Measurements from ENCODE around the gene SEC61B.

The SEC61B gene

DNA sequence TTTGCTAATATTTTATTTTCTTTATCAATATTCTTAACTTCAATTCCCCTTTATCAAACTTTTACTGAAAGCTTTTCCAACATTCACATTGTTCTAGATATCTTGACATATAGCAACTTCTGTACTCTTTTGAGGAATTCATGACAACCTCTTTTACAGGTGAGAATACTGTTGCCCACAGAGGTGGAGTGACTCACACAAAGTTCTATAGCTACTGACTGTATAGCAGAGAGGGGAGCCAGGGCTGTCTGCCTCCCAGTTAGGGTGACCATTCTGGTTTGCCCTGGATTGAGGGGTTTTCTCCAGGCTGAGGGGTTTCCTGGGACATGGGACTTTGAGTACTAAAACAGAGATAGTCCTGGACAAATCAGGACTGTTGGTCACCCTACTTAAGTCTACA is 16.2 kb downstream of the SEC61B start:
- DNase-seq: no peak

DNA sequence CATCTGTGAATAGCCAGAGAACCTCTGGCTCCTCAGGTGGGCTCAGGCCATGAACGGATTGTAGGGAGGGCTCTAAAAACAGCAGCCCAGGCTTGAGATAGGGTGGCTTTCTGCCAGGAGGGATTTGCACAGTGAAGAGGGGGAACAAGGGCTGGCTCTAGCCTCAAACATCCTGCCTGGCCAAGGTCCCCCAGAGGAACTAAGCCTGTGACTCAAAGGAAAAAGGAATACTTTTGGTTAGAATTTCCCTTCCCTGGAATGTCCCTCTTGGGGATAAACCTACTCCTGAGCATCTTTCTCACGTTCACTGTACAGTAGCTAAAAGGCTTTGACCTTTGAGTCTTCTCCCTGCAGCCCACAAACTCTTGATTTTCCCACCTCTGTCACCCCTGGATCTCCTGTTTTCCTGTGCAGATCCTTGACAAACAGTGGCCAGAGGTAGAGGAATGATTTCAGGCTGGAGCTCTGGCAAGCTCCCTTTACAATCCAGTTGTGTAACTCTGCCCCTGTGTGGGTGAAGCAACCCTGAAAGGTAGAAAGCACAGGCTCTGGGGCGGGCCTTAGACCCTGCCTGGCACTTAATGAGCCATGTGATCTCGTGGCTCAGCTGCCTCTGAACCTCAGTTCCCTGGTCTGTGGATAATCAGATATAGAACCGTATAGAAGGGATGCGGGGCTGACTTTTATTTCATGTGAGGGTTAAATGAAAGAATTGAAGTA is 17.4 kb downstream of the SEC61B start:
- DNase-seq: no peak

DNA sequence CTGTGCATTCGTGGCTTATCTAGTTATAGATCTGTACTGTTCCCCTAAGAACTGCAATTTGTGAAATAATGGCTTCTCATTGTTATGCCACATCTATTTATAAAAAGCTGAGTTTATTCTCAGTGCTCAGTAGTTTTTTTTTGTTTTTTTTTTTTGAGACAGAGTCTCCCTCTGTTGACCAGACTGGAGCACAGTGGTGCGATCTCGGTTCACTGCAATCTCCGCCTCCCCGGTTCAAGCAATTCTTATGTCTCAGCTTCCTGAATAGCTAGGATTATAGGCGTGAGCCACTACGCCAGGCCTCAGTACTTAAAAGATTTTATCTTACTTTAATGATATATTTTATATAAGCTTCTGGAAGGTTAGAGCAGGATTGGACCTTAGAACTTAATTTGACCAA is 19.0 kb downstream of the SEC61B start:
- DNase-seq: no peak

DNA sequence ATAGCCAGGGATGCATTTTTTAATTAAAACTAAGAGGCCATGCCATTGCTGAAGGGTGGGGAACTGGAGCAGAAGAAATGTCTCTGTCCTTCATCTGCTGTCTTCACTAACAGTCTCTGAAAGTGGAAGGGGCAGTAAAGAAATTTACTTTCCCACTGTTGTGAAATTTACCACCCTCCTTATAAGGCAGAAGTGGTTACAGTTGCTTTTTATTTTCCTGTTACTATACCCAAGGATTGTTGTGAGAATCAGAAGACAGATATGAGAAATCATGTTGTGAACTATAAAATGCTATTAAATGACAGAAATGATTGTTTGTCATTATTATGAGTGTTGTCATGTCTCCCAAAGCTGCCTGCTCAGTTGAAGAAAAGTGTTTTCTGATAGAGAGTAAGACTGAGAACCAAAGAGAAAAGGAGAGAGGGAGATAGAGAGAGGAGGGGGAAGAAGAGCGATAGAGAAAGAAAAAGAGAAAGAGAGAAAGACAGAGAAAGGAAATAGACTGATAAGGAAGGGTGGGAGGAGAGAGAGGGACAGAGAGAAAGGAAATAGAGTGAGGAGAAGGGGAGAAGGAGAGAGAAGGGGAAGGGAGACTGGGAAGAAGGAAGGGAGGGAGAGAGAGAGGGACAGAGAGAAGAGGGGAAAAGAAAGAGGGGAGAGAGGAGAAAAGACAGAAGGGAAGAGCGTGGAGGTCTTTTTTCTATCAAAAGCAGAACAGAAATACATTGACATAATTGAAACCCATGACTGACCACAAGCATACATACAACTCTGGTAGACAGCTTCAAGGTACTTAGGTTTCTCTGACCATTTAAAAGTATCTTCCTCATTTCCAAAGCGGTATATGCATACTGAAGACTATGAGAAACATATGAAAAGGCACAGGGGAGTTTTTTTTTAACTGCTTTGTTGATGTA is 22.5 kb downstream of the SEC61B start:
- no peak for DNase-seq

DNA sequence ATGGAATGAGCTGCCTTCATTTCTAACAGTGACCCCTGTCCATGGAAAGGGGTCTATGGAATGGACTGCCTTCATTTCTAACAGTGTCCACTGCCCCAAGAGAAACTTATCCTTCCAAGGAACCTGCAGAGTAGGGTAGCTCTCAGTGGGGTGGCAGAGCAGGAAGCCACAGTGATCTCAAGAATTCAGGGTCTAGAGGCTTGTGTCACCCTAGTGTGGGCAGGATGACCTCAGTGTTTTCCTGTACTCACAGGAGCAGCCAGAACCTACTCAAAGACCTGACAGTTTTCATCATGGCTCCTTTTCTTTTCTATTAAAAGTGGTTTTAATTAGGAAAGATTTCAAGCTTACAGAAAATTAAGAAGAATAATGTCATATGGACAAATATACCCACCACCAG is 27.5 kb downstream of the SEC61B start:
- no peak for DNase-seq

DNA sequence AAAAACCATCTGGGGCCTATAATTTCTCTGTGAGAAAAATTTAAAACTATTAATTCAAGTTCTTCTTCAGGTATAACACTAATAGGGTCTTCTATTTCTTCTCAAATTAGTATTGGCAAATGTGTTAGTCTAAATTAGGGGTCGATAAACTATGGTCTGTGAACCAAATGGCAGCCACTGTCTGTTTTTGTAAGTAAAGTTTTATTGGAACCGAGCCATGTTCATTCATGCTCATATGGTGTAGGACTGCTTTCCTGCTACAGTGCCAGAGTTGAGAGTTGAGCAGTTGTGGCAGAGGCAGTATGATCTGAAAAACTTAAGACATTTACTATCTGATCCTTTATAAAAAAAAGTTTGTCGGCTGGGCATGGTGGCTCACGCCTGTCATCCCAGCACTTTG is 29.1 kb downstream of the SEC61B start:
- DNase-seq: no peak

DNA sequence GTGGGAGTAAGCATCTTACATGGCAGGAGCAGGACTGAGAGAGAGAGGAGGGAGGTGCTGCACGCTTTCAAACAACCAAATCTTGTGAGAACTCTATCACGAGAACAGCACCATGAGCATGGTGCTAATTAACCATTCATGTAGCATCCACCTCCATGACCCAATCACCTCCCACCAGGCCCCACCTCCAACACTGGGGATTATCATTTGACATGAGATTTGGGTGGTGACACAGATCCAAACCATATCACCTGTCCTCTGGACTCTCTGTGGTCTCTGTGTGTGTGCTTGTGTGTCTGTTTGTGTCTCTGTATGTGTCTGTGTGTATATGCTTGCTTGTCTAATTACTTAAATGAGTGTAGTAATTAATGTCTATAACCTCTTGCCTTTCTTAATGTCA is 31.1 kb downstream of the SEC61B start:
- DNase-seq: no peak

DNA sequence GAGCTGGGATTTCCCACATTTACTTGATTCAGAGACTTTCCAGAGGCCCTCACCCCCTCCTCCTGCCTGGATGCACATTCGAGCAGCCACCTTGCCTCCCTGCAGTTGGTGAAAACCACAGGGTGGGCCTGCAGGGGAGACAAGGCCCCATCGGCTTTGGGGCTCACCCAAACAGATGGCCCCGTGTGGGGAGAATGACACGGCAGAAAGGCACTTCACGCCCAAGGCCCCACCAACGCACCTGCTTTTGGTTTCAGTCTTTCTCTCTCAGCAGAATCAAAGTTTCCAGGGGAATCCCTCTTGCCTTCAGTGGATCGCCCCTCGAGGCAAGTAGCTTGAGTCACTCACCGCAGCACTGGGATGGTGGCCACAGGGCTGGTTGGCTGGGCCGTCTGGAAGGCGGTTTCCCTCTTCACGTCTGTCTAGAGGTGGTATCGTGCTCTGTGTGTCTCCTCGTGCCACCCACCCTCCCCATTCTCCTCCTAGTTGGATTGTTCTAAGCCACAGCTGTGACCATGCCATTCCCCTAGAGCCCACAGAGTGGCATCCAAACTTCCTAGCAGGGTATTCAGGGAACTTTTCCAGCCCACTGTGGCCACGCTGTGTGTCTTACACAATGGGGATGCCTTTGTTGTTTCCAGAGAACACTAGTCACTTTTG is 31.8 kb downstream of the SEC61B start:
- DNase-seq: no peak

DNA sequence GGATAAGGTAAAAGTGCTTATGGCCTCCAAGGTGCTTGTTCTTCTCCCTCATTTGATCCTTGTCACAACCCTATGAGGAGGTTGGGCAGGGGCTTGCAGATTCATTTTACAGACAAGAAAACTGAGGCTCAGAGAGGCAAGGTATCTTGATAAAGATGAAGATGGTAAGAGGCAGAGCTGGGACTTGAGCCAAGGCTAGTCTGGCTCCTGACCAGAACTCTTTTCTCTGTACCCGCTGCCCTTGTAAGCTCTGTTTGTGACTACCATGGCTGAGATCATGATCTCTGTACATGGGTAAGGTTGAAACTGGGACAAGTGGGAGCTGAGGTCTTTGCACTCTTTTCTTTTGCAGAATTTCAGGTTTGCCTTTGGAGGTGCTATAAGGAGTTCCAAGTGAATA is 33.6 kb downstream of the SEC61B start:
- no peak for DNase-seq

DNA sequence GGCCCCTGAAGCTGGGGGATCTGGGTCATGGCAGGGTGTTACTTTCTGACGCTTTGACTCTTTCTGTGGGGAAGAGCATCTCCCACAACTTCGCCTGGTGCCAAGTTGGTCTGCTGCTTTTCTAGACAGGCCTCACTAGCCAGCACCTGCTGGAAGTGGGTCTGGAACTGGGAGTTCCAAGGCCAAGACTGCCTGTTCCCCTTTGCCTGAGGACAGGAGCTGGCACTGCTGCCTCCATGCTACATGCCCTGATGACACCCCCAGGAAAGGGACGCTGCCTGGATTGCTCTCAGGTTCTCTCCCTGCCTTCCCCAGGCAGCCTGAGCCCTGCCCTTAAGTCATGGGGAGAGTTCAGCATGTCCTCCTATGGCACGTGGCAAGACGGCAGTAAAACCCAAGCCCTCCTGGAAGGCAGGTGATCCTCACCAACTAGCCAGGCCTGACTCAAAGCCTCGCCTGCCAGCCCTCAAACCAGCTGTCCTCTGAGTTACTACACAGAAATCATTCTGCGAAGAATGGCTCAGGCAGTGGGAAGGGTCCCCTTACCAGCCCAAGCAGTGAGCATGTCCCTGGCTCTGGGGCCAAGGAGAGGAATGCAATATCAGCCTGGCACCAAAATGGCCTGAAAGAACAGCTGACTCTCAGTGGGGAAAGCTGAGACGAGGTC is 35.8 kb downstream of the SEC61B start:
- DNase-seq: no peak

DNA sequence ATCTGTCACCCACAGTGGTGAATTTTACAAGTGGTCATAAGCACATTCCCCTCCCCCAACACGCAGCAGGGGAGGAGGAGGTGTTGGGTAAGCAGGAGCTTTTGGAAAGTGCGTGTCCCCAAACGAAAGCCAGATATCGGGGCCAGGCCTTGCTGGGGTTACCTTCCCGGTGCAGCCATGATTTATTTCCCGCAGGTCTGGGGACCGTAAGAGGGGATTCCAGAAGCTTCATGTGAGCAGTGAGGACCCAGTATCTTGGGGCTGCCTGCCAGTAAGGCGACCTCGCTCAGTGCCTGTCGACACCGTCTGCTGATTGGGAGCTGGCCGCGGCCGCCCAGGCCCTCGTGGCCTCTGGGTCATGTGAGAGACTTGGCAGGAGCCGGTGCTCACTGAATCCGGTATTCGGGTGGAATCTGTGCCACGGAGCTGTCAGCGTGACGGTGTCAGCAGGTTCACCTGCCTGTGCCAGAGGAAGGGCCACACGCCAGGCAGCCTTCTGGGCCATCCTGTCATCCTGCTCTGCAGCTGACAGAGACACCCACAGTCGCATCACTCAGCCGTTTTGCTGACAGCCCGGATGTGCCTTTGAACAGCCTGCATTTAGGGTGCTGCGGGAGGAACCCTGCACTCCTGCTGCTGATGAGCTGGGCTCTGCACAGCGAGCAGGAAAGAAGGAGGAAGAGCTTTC is 37.3 kb downstream of the SEC61B start:
- DNase-seq: no peak

DNA sequence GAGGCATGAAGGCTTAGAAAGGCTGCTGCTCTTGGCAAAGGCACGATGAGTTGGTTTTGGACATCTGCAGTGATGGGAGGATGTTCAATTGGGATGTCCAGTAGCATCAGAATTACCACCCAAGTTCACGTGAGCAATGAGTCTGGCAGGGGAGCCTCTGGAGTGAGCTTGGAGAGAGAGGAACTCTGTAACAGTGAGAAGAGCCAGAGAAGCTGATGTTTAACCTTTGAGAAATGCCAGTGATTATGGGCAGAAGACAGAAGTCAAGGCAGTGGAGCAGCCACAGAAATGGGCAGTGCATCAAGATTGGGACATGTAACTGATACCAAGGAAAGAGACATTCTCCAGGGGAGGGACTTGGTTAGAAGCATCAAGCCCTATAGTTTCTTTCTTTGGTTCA is 39.8 kb downstream of the SEC61B start:
- no peak for DNase-seq

DNA sequence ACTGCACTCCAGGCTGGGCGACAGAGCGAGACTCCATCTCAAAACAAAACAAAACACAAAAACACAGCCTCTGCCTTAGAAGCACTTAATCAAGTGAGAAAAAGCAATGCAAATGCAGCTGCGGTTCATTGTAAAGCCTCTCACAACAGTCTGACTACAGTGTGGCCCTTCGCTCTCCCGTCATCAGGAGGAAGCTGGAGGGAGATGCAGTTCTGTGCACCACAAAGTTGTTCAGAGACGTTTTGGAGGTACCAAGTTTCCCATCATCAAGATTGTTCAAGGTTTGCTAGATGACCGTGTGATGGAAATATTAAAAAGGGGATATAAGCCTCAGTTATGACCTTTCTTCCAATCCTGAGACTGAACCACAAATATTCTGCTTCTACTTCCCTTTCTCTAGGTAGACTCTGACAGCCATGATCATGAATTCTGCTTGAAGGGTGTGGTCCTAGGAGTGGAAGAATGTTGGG is 40.9 kb downstream of the SEC61B start:
- DNase-seq: no peak

DNA sequence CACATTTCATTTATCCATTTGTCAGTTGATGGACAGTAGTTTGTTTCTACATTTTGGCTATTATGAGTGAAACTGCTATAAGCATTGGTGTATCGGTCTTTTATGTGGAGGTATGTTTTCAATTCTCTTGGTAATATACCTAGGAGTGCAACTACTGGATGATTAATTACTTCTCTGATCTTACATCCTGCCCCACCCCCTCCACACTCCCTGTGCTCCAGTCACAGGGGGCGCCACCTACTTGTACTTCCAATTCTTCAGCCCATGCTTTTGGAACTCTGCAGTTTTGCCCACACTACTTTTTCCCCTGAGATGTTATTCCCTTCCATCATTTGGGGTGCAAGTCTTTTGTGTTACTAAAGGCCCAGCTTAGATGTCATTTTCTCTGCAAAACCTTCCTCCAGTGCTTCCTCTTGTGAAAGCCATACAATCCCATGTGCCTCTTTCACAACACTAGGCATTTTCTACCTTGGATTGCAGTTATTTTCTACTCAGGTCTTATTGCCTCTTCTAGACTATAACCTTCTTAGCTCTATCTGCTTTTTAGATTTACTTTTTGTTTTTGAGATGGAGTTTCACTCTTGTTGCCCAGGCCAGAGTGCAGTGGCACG is 42.1 kb downstream of the SEC61B start:
- no peak for DNase-seq

DNA sequence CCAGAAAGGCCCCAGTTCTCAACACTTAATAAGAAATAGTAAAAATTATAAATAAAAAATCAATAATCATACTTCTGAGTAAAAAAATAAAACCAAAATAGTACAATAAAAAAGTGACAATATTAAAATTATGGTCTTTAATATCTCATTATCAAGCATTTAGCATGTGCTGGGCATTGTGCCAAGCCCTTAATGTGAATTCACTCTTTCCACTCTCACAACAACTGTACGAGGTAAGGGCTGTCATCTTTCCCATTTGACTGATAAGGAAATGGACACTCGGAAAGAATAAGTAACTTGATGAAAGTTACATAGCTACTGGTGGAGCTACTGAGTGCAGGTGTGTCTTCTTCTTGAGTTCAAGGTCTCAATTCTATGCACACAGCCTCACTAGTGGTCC is 43.6 kb downstream of the SEC61B start:
- DNase-seq: no peak

DNA sequence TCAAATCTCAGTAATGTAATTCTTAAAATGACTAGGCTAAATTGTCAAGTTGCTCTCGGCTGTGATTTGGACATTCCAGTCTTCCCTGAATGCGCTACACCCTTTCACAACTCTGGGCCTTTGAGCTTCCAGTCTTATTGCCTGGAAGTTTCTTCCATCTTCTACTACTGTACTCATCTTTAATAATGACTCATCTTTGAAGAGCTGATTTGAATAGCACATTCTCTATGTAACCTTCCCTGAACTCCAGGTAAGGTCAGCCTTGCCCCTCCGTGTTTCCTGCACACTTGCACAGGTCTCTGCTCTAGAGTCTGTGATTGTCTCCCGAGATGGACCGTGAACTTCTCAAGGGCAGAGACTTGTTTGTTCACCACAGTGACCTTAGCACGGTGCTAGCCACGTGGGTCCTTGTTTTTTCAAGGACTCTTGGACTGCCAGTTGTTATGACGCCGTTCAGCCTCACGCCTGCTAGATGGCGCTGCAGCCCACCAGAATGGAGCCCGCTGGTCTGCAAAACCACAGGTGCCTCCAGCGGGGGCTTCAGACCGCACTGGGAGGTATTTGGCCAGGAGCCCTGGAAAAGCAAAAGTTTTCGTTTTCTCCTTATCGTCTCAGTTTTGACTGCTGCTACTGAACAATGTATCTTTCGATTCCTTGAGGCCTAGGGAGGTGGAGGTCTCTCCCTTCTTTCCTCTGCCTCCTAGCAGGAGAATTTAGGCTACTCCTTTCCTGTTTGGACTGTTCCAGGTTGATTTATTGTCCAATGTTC is 44.4 kb downstream of the SEC61B start:
- DNase-seq: peak; percentile 70

DNA sequence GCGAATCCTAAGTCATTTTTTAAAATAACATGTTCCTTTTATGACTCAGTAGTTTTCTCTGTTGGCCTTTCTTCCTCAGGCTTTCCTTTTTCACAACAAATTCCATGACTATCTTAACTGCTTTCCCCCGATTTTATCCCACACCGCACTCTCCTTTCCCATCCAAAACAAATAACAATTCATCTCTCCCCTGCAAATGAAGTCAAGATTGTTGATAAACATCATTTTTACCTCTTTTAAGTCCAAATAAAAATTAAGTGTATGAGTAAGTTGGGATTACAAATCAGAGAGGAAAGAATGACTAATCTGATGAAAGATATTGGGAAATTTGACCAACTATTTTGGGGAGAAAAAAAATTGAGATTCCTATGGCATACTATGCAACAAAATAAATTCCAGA is 47.3 kb downstream of the SEC61B start:
- DNase-seq: no peak

DNA sequence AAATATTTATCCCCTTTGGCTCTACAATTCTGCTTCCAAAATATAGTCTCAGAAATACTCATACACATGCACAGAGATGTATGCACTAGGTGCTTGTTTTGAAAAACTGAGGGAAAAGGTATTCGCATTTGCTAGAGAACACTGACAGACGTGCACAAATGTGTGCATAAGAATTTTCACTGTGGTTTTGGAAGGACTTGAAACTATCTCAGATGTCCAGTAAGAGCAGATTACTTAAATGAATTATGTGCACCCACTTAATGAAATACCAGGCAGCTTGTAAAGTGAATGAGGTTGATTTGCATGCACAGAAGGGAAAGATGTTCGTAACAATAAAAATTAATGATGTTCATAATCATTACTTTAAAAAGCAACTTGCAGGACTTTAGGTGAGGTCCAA is 48.4 kb downstream of the SEC61B start:
- DNase-seq: no peak

DNA sequence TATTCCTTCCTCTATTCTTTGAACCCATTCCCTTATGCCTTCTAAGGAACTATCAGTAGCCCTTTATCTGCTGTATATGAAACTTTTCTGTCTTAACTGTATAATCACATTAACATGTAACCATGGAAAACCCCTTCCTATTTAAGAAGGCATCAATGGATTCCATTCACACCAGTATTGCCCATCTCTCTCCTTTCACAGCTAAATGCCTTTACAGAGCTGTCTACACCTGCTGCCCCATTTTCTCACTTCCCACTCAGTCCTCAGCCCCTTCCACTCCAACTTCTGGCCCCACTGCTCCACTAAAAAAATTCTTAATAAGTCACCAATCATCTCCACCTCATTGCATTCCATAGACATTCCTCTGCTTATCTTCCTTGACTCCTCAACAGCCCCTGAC is 50.8 kb downstream of the SEC61B start:
- no peak for DNase-seq

DNA sequence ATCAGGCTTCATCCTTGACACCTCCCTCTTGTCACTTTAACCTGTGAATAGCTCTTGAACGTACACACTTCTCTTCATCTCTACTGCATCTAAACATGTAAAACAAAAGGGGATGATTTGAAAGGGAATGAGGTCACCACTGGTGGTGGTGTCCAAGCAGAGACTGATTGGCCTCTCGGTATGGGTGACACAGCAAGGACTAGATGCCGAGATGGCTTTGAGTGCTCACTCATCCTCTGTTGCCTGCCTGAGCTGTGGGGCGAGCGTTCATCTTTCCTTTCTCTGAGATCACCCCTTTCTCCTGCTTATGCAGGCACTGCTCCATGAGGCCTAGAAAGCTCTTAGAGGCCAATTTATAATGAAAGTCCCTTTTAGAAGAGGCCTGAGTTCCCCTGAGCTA is 51.9 kb downstream of the SEC61B start:
- no peak for DNase-seq

DNA sequence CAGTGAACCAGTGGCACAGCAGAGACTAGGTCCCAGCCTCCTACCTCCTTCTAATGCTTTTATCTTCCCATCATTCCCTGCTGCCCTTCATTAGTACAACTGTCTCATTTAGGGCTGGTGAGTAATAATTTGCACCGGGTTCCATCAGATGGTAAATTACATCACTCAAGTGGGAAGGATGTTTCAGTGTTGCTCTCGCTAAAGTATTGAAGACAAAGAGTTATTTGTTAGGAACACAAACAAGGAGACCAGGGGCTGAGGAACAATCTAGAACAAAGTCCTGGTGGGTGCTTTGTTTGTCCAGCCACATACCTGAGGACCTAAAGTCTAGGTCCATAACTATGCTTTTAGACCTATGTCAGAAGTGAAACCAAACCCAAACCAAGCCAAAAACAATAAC is 52.4 kb downstream of the SEC61B start:
- no peak for DNase-seq
